D341Med (cell line): ENCODE results near the gene RNF207.

Experiments used
- DNase-seq: peaks from one replicate; pipeline ENCODE4 v3.0.0; 2012; ENCODE audit warnings: low spot score

Gene RNF207, protein sequence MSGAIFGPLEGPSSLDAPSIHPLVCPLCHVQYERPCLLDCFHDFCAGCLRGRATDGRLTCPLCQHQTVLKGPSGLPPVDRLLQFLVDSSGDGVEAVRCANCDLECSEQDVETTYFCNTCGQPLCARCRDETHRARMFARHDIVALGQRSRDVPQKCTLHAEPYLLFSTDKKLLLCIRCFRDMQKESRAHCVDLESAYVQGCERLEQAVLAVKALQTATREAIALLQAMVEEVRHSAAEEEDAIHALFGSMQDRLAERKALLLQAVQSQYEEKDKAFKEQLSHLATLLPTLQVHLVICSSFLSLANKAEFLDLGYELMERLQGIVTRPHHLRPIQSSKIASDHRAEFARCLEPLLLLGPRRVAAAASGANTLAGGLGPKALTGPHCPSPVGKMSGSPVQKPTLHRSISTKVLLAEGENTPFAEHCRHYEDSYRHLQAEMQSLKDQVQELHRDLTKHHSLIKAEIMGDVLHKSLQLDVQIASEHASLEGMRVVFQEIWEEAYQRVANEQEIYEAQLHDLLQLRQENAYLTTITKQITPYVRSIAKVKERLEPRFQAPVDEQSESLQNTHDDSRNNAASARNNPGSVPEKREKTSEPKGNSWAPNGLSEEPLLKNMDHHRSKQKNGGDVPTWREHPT

DNA sequence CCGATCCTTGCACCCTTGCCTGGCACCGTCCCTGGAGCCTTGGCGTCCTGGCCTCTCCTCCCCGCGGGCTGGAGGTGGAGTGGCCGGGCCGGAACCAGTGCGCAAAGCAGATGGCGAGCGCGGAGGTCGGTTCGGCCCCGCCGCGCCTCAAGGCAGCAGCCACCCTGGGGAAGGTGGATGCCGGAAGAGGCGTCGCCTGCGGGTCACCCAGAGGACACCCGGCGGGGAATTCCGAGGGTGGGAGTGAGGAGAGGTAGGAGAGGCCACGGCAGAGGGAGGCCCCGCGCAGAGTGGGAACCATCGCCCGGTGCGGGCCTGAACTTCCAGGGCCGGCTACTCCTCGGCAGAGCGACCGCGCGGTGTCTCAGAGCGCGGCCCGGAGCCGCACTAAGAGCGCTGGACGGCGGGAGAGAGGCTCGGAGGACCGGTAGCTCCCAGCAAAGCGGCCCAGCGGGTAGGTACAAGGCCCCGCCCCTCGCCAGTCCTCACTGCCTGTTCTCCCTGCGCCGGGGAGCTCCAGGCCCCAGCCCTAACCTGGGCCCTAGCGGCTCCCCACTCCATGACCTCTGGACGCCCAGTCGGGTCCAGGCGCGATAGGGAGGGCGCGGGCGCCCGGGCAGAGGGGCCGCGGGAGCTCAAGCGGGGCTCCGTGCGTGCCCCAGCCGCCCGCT lies at the start of gene RNF207:
RNF207 (plus strand) TSS at position 271 of the 671 bp plus-strand sequence. CDS start 417 bp downstream, outside the sequence.
- DNase-seq = no peak

DNA sequence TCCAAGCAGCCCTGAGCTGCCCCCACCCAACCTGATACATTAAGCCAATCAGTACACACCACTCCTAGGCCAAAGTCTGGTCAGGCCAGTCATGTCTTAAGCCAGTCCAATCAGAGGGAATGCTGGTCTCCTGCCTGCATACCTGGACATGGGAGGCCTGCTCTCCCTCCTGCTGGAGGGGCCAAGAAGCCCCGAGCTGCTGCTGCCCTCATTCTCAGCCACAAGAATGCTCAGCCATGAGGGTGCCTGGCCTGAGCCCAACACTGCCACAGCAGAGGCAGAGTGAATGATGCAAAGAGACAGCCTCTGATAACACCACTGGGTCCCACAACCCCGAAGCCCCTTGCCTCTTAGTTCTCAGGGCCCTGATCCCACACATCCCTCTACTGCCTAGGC lies 48.8 kb upstream of the RNF207 start:
- no peak for DNase-seq

DNA sequence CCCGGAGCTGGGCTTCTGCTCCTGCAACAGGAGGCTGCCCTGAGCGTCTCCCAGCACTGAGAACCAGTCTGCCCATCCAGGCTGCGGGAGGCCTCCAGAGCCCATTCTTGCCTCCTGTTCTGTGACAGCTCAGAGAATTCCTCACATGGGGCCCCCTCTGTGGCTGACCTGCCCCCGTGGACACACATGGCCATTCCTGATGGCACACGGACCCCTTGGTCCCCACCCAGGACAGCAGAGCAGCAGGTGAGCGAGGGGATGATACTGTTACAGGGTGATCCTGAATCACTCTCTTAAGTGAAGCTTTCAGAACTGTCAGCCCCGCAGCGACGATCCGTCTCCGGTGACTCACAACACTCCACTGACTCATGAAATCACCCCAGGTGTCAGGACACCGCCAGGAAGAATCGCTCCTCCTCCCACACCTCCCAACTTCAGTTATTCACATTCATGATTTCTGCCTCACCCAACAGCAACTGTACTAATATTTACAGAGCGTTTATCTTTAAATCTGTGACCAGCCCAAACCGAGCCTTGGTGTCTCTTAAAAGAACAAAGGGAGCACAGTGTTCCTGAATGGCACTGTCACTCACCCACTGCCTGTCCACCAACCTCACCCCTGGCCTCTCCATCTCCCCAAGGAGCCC lies 48.3 kb upstream of the RNF207 start:
- no peak for DNase-seq

DNA sequence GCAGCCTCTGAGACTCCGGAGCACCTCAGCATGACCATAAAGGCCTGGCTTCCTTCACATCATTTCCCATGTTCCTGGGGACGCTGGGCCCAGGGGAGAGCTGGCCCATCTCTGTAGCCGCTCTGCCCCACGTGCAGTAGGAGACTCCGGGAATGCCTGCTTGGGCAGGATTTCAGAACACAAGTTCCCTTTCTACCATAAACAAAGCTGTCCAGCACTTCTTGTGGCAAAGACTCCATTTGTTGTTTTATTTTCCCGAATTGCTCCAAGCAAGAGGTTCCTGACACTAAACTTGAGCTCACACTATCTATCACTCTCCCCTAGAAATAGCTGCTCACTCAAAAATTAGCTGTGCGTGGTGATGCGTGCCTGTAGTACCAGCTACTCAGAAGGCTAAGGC lies 47.7 kb upstream of the RNF207 start:
- DNase-seq = no peak

DNA sequence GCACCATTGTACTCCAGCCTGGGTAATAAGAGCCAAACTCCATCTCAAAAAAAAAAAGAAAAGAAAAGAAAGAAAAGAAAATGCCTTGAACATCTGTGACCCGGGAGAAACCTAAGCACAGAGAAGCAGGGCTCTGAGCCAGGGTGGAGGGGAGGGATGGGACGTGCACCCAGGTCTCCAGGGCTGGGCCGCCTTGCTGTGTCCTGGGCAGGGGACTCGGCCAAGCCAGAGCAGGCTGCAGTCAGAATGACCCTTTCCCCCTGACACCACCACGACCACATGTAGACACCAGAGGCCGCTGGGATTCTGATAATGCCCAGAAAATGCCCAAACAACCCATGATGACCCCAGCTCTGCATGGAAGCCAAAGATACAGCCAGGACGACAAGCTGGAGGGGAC lies 43.6 kb upstream of the RNF207 start:
- DNase-seq = no peak

DNA sequence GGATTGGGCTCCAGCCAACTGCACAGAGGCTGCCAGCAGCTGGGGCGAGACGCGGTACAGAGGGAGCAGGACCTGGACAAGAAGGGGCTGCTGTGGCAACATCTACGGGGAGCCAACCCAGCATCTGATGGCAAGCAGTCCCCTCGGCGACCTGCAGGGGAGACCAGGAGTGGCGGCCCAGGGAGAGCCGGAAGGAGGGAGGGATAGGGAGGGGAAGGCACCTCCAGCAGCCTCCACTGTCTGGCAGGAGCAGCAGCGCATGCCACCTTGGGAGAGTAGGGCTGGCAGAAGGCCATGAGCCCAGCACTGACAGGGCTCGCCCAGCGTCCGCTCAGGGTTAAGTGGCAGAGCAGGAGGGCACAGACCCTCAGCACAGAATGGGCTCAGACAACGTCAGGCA lies 43.1 kb upstream of the RNF207 start:
- peak; percentile 59 for DNase-seq

DNA sequence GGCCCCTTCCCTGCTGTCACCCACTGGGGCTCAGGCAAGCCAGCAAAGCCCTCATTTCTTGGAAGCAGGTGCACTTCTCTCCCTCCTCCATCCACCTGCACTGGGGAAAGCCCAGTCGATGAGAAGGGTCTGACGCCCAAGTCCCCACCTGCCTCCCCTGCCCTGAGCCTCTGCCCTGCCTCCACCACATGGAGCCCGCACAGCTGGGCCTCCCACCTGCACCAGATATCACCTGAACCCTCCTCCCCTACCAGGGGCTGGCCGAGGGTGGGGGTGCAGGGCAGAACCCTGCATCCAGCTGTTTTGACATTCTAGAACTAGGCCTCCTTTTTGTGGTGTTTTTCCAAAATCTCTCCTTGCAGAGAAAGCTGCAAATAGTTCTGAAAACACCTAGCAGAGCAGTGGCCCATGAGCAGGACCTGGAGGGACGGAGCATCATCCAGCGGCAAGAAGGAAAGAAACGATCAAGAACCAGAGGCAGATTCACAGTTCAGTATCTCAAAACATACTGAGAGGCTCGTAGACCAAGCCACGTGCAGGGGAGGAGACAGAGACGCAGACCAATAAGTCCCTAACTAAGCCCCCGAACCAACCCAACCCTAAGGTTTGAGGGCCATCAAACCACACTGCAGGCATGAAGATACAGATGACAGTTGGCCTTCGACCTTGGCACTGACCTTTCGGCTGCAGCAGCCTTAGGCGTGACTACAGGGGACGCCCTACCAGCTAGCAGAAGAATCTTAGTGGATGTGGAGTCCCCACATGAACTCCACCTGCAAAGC lies 42.5 kb upstream of the RNF207 start:
- DNase-seq = no peak

DNA sequence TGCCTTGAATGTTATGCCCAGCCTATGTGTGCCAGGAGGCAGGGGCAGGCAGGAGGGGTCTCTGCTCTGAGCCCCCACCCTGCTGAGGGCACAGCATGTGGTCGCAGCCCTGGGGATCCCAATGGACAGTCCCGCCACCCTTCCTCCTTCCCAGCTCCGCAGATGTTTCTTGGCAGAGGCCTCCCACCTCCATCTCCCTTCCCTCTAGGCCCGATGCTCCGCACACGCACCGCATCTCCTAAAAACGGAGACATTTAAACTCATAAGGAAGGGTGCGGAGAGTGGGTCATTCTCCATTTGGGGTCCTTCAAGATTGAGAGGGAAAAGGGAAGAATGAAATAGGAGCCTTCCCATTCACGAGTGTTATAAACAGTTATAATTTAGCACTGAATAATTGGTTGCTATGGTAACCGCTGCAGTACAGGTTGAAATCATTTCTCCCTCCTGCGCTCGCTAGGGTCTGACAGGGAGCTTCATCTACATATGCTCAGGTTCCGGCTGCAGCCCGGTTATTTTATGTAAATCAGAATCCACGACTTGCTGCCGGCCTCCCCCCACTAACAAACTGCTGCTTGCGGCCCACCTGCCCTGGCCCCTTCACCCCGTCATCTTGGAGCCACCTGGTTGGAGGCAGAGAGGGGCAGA lies 41.8 kb upstream of the RNF207 start:
- DNase-seq = no peak

DNA sequence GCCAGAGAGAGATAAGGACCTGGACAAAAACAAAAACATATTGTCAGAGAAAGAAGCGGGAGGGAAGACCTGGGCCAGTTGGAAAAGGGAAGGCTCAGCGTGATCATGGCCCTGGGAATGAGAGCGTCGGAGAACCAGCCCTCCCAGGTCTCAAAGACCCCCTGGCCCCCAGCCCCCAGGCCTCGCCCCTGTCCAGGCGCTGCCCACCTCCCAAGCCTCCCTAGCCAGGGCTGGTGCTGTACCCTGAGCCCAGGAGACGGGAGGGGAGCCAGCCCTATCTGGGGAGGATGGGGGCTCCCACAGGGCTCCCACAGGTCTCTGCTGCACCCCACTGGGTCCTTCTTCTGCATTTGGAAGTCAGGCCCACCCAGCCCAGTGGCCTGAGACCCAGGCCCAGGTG lies 40.9 kb upstream of the RNF207 start:
- DNase-seq = no peak

DNA sequence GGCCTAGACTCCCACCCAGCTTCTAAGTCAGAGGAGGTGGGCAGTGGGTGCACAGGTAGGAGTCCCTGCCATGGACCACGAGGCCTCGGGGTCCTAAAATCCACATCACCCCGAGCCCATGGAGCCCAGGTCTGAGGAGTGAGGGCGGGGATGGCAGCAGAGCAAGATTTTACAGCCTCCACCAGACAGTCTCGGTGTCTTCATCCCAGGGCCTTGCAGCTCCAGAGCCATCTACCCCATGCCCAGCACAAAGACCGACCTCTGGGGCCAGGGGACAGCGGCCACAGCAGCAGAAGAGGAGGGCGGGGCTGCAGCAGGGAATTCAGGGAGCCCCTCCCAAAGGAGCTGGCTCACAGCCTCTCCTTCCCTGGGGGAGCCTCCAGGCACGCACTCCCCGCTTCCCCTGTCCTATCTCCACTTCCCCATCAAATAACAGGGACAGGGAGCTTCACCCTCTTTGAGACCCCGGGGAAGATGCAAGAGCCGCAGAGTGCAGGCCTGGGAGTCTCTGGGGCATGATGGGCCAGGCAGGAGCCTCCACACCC lies 40.4 kb upstream of the RNF207 start:
- DNase-seq = no peak

DNA sequence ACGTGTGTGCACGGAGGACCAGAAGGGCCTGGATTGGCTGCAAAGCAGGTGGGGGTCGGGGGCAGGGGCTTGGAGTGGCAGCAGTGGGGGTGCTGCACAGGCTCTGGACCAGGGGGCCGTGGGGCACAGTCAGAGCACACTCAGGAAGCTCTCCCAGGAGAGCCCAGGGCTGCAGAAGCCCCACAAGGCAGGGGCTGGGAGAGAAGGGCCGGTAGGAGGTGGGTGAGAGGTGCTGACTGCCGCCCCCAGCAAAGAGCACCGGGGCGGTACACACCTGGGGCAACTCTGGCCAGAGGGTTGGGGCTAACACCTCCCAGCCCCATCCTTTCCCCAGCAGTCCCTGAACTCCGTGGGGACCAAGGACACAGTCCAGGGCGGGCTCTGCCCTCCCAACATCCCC lies 39.7 kb upstream of the RNF207 start:
- no peak for DNase-seq

DNA sequence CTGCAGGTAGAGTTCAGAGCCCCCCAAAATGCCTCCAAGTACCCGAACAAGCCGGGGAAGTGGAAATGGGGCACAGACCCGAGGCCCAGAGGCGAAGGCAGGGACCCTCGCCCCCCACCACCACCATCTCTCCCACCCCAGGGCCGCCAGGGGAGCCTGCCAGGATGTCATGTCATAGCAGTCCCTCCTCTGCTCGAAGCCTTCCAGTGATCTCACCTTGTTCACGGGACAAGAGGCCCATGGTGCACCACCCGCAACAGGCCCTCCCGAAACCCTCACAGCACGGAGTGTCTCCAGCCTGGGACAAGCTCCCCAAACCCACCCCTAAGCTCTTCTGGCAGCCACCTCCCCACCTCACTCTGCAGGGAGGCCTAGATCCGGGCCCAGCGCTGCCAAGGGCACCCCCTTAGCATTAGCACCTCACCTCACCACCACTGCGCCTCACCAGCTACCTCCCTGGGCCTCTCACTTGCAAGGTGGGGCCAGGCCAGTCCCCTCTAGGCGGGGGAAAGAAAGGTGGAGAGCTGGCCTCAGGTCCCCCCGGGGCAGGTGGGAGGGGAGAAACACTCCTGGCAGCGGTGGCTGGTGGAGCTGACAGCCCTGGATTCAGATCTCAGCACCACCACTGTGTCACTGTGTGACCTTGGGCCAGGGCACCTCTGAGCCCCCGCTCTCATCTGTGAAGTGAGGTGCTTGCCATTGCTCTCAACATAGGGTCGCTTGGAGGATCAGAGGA lies 39.1 kb upstream of the RNF207 start:
- no peak for DNase-seq

DNA sequence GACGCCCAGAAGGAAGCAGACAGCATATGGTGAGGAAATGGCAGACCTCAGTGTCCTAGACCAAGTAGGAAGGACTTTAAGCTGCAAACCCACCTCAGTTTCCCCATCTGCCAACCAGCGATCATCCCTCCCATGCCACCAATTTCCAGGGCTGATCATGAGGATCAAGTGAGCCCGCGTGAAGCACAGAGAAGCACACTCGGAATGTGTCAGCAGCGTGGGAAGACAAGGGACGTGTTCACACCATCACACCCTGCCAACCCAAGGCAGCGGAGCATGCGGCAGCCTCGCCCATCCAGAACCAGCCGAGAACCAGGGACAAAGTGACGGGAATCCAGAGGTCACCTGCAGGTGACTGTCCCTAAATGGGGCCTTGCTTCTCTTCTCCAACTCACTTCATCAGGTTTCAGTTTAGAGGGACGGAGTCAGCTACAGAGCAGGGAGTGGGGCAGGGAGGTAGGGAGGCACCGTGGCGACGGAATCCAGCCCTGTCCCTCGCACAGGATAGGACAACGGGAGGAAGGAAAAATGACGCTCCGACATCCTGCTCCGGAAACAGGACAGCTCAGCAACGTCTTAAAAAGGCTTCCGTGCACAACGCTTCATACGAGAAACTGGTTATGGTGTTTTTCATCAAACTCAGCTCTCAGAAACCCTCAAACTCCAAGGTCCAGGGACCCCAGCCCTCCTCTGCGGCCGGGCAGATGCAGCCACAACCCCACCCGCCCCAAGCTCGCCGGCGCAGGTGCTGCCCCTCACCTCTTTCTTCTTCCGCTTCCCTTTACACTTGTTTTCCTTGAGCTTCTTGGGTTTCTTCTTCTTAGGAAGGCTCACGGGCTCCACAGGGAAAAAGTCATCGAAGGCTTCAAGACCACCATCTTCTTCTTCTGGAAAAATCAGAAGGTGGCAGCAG lies 38.3 kb upstream of the RNF207 start:
- DNase-seq = no peak

DNA sequence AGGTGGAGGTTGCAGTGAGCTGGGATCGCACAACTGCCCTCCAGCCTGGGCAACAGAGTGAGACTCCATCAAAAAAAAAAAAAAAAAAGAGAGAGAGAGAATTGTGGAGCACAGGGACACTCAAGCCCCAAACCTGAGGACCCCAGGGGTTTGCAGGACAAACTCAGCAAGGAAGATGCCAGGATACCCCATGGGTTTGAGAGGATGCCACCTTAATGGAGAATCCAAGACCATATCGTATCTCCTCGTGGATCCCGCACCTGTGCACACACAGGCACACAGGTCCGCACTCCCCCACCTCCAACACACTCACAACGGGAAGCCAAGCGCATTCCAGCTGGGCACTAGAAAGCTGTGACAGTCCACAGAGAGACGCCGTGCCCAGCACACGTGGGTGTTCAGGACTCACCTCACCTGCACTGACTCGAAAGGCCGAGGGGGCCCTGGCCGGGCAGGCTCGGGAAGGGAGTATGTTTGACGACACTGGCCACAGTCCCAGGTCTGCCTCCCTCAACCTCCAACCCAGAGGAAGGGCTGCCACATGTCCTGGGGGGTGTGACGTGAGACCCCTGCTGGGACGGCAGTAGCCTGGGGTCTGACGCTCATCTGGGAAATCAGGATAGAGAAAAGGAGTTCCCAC lies 36.9 kb upstream of the RNF207 start:
- no peak for DNase-seq

DNA sequence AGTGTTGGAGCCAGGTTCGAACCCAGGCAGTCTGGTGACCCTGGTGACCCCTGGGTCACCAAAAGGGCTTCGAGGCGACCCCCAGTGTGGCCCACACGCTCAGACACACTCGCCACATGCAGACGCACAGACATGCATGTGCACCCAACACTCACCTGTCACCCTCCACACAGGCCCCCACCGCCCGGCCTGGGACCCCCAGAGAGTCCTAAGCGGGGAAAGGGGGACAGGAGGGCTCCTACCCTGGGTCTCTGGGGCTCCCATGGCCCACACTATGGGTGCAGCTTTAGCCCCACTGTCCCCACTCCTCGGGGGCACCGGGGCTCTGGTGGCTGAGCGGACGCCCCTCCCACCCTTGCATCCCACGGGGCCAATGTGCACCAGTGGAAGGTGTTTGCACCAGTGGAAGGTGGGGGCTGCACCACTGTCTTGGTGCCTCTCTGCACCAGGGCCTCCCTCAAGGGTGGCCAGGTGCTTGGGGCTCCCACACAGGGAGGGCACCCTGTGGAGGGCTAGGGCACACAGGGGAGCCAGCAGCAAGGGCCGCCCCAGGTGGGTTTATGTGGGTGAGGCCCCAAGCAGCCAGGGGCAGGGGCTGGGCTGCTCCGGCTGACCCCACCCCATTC lies 35.7 kb upstream of the RNF207 start:
- DNase-seq = no peak

DNA sequence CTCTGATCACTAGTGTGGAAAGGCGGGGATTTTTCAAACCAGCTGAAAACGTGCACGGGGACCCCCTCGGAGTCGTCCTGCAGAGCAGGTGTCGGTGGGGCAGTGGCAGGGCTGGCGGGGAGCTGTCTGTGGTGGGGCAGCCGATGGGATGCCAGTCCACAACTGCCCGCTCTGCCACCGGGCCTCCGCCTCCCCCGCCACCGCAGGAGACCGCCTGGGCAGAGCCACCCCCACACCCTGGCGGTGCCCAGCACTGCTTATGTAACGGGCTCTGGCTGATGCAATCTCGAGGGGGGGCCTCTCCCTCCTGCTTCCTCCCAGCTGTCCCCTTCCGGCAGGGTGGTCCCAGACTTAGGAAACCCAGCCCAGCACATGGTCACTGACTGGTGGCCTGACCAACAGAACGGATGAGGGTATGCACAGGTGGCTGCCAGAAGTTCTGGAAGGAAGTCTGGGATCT lies 35.1 kb upstream of the RNF207 start:
- no peak for DNase-seq

DNA sequence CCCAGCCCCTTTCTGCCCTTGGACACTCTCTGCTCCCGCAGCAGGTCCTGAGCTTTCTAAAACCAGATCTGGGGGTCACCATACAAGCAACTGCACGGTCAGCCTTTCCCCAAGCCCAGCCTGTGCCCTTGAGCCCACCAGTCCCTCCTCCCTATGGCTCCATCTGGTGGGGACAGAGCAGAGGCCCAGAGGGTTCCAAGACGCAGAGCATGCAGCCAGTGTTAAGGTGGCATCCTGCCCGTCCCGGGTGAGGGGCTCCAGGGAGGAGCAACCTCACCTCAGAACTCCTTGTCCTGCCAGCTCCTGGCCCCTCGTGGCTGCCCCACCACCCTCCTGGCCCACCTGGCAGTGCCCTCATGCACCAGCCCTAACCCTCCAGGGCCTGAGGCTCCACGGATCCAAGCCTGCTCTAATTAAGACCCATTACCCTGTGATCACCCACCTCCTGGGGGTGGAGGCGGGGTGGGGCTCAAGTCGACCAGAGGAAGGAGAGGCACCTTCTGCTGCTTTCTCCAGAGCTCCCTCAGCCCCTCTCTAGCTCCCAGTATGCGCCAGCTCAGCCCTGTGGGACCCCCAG lies 34.3 kb upstream of the RNF207 start:
- peak; percentile 71 for DNase-seq

DNA sequence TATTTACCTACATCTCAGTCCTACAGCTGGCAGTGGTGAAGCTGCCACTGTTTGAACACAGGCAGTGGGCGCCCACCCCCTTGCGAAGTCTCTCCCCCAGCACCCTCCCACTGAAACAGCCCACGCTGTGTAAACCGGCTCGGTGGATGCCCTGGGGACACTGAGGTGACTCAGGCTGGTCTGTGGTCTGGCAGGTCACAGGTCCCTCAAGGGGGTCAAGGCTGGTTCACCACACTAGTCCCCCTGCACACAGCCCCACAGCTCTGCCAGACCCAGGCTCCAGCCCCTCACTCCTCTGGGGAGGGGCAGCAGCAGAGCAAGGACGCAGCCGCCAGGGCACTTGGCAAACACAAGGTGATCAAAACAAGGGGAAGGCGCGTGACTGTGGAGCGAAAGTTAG lies 33.4 kb upstream of the RNF207 start:
- no peak for DNase-seq
